GM18502 (cell line): Measurements from ENCODE around the gene SSRP1.

Experiments used
- ATAC-seq: cut with Tn5 transposase; IDR thresholded peaks from one replicate; pipeline ENCODE4 v1.9.1; 2021; ENCODE audit warnings: mild to moderate bottlenecking; ENCODE audit not compliant: unreplicated experiment, poor library complexity

SSRP1 gene

DNA sequence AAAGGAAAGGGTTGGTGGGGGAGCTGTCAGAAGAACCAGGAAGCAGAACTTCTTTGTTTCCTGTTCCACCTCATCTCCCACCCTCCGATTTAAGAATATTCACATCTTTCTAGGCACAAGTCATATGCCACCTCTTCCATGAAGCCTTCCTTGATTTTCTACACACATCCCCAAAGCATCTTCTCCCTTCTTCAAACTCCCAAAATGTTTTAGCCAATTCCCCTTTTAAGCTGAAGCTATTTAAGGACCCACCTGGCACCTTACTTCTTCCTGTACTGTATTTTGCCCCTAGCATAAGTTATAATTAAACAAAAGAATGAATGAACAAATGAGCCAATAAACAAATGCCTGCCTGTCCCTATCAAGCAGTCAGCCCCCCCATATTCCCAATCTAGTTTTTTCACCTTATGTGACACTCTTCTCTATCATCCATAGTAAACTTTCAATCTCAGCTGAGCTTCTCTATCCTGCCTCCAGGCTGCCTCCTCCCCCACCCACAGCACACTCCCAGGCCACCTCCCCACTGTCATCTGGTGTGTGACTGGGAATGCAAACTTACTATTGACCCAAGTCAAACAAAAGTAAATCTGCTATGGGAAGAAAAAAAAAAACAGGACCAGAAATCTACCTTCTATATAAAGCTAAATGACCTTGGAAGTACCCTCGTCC lies 14.8 kb downstream of the SSRP1 start:
- no peak for ATAC-seq

DNA sequence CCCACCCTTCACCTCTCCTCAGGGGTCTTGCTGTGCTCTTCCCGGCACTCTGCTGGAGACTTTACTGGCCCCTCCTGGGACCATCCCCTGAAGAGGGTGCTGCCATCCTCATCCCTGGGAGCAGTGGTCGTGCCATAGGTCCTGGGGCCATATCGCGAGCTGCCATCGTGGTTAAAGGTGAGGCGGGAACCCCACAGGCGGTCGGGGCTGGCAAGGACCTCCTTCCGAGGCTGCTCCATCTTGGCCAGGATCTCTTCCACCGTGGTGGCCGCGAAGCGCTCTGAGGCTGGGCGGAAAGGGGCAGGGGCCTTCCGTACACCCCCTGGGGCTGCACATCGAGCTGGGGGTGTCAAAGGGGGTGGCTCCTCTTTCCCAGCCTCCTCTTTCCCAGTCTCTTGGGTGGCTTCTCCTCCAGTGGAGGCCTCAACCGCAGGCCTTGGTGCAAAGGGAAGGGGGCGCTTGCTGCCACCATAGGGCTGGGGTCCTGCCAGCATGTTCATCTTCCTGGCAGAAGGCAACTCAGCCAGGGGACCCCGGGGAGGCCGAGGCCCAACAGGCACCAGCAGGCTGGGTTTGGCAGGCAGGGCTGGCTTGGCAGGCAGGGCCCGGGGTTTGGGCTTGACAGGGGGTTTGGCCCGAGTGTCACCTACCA lies 15.5 kb downstream of the SSRP1 start:
- no peak for ATAC-seq

DNA sequence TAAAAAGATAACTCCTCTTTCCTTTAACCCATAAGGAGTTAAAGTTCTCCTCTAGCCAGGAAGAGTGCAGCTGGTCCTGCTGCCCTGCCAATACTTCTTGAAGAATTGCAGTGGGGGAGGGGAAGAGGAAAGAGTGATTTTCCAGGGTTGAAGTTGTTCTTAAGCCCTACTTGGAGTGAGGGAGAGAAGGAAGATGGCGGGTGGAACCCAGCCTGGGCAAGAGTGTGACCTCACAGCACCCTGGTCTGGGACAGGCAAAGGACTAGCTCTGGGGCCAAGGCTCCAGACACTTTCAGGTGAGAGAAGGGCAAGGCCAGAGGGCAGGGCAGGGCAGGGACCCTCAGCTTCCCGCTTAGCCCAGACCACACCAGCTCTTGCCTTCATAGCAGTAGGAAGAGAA lies 17.5 kb downstream of the SSRP1 start:
- no peak for ATAC-seq

DNA sequence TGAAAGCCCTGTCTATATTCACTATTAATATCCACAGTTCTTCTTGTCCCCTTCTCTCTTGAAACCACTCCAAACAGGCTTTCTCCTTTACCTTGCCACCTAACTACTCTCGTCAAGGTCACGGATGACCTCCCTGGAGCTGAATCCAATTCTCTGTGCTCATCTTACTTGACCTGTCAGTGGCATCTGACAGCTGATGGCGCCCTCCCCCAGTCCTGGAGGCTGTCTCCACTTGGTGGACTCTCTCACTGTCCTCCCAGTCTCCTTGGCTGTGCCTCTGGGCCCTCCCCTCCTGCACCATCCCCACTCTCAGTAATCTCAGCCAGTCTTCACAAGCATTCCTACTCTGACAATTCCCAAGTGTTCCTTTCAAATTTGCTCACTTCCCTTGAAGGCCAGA lies 19.7 kb downstream of the SSRP1 start:
- ATAC-seq = no peak

DNA sequence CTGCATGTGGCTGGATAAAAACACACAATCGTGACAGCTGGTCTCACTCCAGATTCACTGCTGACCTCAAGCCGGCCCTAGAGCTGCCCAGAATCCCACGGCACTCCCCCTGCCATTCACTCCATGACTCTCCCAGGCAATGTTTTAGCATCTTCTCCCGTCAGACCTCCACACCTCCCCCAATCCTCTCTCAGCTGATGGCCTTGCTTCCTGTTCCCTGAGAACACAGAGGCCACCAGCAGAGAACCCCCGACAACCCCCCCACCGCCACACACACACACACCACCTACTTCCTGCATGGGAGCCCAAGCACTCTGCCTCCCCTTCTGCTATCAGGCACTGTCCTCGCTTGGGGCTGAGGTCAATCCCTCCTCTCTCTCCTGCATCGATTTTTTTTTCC lies 20.2 kb downstream of the SSRP1 start:
- no peak for ATAC-seq

DNA sequence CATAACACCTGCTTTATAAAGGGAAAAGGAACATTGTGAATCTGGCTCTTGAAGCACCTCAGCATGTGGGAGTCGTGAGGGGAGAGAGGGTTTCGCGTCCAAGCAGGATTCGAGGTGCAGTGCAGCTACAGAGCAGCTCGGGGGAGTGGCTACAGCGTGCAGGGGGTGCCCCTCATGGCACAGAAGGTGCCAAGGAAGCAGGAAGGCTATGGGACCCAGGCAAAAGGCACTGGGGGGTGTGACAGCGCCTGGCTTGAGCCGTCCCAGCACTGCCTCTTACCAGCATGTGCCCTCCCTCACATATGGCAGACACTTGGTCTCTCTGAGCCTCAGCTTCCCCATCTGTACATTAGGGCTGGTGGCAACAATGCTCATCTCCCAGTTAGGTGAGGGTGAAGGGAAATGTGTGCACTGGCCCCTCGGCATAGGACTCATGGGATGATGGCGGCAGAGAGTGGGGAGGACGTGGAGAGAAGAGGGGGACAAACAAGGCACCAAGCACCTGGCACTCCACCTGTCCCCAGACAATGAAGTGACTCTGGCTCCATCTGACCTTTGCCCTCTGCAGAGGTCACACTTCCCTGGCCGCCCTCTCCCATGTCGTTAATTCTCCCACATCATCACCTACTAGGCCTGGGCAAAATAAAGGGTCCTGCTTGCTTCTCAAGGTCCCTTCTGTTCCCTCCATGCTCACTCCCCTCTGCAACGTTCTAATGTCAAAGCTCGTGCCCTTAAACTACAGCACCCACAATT lies 21.3 kb downstream of the SSRP1 start:
- ATAC-seq = no peak

DNA sequence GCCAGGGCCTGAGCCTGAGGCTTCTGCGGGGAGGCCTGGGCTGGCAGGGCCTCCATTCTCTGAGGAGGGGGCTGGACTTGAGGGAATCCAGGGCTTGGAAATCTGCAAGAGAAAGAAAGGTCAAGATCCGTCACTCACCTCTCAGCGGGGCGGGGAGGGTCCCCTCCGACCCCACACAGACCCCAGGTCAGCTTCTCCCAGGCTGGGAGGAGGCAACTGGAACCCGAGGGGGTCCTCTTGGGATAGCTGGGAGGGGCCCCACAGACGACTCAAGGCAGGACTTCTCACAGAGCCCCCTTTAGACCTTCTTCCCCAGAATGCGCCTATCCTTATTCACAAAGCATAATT lies 21.9 kb downstream of the SSRP1 start:
- ATAC-seq = no peak

DNA sequence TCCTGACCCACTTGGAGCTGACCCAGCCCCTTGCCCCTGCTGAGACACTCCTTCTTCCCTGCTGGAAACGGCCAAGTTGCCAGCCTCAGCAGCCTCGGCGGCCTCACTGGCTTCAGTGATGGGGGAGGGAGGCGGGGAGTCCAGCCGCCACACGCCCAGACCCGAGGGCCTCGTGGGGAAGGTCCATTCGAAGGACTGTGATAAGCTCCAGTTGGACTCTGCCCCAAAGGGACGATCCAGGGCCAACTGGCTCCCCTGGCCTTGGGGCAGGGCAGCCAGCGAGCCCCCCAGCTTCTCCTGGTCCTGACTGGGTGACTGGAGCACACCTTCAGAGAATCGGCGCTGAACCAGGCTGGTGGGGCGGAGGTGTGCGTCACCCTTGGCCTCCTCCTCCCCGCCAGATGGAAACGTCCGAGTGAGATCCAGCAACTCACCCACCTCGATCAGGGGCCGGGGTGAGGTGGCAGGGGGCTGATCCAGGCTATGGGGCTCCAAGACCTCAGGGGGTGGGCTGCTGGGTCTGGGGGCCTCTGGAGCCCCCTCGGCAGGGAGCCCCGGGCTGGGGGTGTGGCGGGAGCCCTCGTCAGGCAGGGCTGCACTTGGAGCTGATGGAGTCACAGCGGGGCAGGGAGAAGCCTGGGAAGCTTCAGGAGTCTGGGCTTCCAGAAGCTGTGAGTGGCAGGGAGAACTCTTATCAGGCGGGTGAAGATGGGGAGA lies 22.5 kb downstream of the SSRP1 start:
- ATAC-seq = no peak

DNA sequence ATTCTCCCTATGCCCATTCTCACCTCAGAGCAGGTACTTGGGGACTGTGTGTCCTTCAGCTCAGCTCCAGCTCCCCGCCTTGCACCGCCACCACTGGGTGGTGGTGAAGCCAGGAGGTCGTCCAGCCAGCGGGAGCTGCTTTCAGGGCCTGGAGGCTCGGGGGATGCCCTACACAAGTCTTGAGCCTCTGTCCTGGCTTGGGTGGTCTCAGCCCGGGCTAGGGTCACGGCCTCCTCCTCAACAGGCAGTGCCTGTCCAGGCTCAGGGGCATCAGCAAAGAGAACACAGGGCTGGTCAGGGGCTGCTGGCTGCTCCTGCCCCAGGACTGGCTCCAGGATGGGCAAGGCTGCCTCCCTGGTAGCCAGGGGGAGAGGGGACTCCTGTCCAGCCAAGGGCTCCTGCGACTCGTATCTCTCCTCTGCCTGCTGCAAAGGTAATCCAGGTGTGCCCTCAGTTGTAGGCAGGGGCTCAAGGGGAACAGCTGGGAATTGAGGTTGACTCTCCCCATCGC lies 23.1 kb downstream of the SSRP1 start:
- ATAC-seq = no peak

DNA sequence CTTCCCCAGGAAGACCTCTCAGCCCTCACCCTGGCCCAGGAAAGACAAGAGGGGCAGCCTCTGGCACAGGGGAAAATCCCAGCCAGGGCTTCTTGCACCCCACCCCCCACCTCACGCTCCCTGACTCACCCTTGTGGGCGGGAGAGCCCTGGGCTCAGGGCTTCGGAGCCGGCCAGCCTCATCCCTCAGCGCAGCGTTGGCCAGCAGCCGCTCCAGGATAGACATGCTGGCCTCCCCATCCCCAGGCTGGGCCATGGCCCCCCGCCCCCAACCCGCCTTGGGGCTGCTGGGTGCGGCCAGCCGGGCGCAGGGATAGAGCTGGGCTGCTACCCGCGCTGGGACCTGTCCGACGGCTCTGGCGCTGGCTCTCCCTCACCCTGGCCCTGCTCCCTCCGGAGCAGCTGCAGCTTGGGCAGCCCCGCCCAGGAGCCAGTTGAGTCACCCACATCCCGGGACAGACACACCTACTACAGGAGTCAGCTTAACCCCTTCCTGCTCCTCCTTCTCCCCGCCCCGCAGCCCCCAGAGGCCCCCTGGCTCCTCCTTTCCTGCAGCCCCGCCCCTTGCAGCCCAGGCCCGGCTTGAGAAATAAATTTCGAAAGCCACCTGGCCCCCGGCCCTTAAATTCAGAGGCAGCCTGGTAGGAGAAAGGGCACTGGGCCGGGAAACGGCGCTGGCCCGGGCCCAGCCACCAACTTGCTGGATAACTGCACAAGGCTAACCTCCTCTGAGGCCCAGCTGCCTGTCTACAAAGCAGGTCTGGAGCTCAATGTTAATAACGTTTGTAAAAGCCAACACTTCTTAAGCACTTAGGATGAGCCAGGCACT lies 24.4 kb downstream of the SSRP1 start:
- ATAC-seq = peak; percentile 99

DNA sequence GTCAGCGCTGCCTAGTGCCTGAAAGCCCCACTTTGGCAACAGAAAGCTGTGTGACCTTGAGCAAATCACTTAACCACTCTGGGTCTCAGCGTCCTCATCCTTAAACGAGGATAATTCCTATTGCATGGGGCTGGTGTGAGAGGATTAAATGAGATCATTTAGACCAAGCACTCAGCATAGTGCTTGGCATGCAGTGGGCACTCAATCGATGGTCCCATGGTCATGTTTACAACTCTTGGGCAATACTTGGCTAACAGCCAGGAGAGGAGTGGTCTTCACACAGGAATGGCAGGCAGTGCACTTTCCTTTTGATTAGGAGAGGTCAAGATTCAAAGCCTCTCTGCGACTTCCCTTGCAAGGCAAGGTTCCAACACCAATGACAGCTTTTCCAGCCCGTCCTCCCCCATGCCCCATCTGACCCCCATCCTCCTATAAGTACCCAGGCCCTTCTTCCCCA lies 25.0 kb downstream of the SSRP1 start:
- no peak for ATAC-seq

DNA sequence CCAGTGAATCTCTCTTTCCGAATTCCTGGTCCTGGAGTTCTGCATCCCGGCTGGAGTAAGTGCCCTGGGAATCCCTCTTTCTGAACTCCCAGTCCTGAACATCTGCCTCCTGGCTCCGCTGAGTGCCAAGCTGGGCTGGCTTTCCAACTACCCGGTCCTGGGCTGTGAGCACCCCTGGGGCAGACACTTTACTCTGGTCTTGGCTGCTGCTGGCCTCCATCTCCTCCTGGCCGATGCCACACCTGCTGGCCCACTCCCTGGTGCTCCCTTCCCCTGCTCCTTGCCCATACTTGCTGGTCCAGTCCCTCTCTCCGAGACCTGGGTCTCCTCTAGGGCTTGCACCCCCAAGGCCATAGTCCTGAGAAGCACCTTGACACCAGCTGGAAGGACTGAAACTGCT lies 25.6 kb downstream of the SSRP1 start:
- ATAC-seq = no peak

DNA sequence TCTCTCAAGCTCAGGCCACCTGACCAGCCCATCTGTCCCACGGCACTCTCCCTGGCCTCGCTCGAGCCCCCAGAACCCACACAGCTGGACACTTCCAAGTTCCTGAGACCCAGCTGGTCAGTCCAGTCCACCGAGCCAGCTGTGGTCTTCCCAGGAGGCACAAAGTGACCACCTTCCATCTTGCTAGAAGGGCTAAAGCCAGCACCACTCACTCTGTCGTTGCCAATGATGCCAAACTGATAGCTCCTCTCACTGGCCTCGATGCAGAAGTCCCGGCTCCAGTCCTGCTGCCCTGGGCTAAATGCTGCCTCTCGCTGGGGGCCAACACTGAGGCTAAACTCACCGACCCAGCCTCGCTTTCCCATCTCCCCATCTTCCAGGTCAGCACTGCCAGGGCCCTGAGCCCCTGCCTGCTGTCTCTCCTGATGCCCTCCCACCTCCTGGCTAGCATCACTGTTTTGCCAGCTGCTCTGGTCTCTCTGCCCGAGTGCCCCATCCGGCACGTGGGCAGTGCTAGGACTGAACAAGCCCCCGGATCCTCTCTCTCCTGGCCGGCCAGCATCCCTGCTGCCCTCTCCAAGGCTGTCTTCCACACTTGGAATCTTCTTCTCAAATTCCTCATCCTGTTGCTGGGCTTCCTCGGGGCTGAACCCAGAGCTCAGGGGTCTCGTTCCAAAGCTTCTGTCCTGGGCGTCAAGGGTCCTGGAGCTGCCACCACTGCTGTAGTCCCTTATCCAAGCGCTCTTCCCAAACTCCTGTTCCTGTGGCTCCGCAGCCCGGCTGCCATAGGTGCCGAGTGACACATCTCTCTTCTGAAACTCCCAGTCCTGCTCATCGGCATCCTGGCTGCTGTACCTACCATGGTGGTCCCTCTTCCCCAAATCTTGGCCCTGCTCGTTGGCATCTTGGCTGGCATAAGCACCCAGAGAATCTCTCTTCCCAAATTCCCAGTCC lies 26.3 kb downstream of the SSRP1 start:
- no peak for ATAC-seq

DNA sequence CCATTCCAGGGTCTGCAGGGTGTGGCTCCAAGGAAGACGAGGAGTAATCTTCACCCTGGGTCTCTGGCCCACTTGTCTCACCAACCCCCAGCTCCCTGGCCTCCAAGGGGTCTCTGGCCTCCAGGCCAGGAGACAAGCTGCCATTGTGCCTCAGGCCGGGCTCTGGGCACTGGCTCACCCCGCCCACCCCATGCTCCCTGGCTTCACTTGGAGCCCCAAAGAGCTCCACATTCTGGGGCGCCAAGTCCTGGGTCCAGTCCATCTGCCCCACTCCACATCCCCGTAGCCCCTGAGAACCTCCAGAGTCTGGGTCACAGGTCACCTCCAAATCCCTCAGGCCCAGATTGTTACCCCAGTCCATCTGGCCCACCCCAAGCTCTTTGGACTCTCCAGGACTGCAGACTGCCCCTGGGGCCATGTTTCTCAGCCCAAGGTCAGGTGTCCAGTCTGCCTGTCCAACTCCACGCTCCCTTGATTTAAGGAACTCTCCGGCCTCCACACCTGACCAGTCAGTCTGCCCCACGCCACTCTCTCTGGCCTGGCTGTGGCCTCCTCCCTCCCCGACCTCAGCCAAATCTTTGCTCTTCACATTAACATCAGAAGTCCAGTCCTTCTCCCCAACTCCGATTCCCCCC lies 27.1 kb downstream of the SSRP1 start:
- no peak for ATAC-seq

DNA sequence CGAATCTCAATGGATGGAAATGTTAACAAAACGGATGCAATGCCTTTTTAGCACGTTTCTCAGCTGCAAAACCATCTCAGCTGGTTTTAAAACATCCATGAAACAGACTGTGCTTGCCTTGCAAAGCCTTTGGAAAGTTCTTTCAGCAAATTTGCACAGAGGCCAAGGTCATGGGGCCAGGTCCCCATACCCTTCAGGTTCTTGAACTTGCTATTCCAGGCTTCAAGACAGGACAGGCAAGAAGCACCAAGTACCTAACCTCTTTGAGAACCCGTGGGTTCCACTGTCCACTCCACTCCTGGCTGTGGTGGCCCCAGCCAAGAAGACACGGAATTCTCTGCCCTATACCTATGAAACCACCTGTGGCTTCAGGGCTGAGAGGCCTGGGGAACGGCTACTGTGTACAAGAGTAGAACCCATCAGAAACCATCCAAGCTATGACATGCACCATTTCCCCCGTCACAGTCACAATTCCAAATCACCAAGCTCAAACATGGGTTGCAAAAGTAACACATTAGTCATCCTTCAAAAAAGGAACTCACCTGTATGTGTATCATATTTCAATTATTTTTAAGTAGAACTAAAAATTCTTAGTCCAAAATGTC lies 27.9 kb downstream of the SSRP1 start:
- no peak for ATAC-seq

DNA sequence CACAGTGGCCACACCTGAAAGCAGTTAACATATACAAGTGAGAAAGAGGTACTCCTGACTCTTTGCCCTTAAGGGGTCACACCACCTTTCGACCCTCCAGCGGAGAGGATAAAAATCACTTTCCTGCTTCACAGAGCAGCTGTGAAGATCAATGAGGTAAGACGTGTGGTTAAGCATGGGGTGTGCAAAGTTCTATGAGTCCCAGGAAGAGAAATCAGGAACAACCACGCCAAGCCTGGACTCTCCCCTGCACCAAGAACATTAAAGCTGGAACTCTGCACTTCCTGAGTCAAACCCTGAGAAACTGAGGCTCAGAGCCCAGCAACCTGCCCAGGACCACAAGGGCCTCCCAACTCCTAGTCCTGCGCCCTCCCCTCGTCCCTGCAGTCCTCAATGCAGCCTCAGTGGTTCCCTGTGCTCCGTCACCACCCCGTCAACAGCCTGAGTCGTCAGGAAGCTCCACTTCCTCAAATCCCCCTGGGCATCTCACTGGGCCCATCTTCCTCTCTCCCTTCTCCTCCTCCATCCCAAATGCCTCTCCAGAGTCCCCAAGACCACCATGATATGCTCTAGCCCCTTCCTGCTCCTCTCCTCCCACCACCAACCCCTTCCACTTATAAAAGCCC lies 28.6 kb downstream of the SSRP1 start:
- ATAC-seq = no peak

DNA sequence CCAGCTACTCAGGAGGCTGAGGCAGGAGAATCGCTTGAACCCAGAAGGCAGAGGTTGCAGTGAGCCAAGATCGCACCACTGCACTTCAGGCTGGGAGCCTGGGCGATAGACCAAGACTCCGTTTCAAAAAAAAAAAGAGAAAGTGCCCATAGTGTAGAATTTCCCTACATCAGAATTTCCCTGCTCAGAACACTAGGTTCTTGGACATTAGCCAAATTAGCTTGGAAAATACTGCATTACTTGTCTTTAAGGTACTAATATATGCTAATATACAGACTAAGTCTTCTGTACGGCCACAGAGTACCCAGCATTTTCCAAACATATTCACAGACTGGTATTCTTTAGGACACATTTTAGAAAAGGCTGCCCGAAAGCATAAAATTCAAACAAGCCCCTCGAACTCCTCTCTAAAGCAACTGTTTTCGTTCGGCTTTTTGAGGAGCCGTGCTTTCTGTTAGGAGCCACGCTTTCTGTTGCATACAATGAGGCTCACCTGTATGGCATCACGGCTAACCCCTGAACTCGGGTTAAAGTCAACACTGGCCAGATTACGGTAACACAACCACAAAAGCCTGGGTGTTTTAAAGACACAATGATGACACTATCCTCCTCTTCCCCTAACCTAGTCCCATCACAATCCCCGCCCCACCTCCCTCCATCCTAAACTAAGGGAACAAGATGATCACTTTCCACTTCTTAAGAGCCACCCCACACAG lies 29.4 kb downstream of the SSRP1 start:
- ATAC-seq = no peak
